HUES48 (cell line): ENCODE measurements around the gene TFB1M.
"Not testable (repeated sequence)": the region's sequence is repeated elsewhere in the genome, so short reads cannot be mapped to it uniquely, and the experiment has no call there.

Experiments
- H3K27ac ChIP-seq: one replicate; pipeline ENCODE4 v1.7.0; 2013; ENCODE audit warnings: low read depth, low read length, inconsistent platforms
- H3K27me3 ChIP-seq: 2 replicates; pipeline ENCODE4 v1.6.1; 2013; ENCODE audit warnings: mild to moderate bottlenecking, low read length; ENCODE audit not compliant: control insufficient read depth, insufficient read depth
- H3K36me3 ChIP-seq: 2 replicates; pipeline ENCODE4 v1.6.1; 2013; ENCODE audit warnings: low read length; ENCODE audit not compliant: control insufficient read depth, insufficient read depth
- H3K4me1 ChIP-seq: 2 replicates; pipeline ENCODE4 v1.6.1; 2013; ENCODE audit warnings: mild to moderate bottlenecking, low read length; ENCODE audit not compliant: control insufficient read depth, insufficient read depth
- H3K4me3 ChIP-seq: 2 replicates; pipeline ENCODE4 v1.5.1; 2013; ENCODE audit warnings: mild to moderate bottlenecking, low read depth, low read length
- H3K9ac ChIP-seq: 2 replicates; pipeline ENCODE4 v1.6.1; 2013; ENCODE audit warnings: mild to moderate bottlenecking, low read depth, low read length, moderate library complexity
- H3K9me3 ChIP-seq: 2 replicates; pipeline ENCODE4 v1.6.1; 2013; ENCODE audit warnings: low read length; ENCODE audit not compliant: control insufficient read depth, insufficient read depth

Gene TFB1M

DNA sequence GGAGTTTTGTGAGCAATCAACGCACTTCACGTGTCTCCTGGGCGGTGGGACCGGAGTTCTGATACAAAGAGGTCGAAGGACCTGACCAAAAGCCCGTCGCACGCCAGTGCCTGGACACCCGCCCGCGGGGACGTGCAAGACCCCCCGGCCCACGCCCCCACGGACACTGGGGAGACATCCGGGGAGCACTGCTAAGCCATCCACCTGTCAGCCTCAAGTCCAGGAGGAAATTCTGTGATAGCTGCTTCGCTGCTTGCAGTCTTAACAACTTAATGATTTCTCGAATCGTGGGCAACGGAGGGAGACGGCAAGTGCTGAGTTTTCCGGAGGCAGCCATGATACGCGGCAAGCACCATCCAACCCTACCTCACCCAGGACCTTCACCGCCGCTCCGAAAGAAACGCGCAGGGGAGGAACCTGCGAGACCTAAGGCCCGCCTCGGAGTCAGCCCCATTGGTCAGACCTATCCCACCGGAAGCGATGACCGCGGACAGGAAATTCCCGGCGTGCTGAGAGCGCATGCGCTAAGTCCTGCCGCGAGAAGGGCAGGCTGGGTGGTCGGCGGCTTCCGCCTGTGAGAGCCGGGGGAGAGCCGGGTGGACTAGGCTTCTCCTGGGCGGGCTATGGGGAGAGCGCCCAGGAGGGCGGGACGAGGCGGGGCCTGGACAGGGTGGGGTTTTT lies at the start of gene TFB1M:
TSS of gene TFB1M (minus strand) at position 393 of the 681 bp plus-strand sequence. CDS start at position 337, 56 bp downstream.
- peak within 1 kb of the TSS; percentile 92 for H3K4me3 ChIP-seq
- peaks cover 8% of the 10 kb centered on the region for H3K4me1 ChIP-seq
- peaks cover 35% of the 10 kb centered on the region for H3K36me3 ChIP-seq
- H3K27me3 ChIP-seq = no peaks in the 10 kb centered on the region
- H3K9me3 ChIP-seq = no peaks in the 10 kb centered on the region
- peak within 1 kb of the TSS; percentile 96 for H3K27ac ChIP-seq
- peak within 1 kb of the TSS; percentile 90 for H3K9ac ChIP-seq

DNA sequence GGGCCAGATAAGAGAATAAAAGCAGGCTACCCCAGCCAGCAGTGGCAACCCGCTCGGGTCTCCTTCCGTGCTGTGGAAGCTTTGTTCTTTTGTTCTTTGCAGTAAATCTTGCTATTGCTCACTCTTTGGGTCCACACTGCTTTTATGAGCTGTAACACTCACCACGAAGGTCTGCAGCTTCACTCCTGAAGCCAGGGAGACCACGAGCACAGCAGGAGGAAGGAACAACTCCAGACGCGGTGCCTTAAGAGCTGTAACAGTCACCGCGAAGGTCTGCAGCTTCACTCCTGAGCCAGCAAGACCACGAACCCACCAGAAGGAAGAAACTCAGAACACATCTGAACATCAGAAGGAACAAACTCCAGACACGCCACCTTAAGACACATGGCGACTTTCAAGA lies 49.7 kb upstream of the TFB1M start:
- H3K27ac ChIP-seq = not testable (repeated sequence)

DNA sequence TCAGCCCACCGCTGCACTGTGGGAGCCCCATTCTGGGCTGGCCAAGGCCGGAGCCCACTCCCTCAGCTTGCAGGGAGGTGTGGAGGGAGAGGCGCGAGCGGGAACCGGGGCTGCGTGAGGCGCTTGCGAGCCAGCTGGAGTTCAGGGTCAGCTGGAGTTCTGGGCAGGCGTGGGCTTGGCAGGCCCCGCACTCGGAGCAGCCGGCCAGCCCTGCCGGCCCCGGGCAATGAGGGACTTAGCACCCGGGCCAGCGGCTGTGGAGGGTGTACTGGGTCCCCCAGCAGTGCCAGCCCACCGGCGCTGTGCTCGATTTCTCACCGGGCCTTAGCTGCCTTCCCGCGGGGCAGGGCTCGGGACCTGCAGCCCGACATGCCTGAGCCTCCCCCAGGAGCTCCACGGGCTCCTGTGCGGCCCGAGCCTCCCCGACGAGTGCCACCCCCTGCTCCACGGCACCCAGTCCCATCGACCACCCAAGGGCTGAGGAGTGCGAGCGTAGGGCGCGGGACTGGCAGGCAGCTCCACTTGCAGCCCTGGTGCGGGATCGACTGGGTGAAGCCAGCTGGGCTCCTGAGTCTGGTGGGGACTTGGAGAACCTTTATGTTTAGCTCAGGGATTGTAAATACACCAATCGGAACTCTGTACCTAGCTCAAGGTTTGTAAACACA lies 48.8 kb upstream of the TFB1M start:
- H3K4me3 ChIP-seq, H3K9ac ChIP-seq, H3K9me3 ChIP-seq, H3K36me3 ChIP-seq, H3K4me1 ChIP-seq, H3K27ac ChIP-seq, H3K27me3 ChIP-seq: not testable (repeated sequence)

More for the DNA sequence above, 49.7 kb upstream of the TFB1M start:
- not testable (repeated sequence) for H3K4me1 ChIP-seq, H3K9me3 ChIP-seq, H3K36me3 ChIP-seq, H3K27me3 ChIP-seq, H3K9ac ChIP-seq, H3K4me3 ChIP-seq

DNA sequence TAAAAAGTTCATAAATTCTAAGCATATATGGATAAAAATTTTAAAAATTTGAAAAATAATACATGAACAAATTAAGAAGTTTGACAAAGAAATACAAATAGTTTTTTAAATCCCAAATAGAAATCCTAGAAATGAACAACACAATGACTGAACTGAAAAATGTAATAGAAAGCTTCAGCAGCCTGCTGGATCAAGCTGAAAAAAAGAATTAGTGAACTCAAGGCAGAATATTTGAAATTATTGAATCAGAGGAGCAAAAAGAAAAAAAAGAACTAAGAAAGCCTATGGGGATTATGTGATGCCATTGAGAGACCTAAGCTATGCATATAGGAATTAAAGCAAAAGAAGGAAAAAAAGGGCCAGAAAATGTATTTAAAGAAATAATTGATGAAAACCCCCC lies 39.9 kb upstream of the TFB1M start:
- no peaks in the 10 kb centered on the region for H3K4me1 ChIP-seq
- H3K9me3 ChIP-seq = peaks cover 2% of the 10 kb centered on the region; the same call in 1 of the 2 replicates
- H3K27me3 ChIP-seq = no peaks in the 10 kb centered on the region
- H3K4me3 ChIP-seq = no peak overlapping the region
- H3K27ac ChIP-seq = no peak overlapping the region
- H3K9ac ChIP-seq = no peak overlapping the region
- H3K36me3 ChIP-seq = no peaks in the 10 kb centered on the region

DNA sequence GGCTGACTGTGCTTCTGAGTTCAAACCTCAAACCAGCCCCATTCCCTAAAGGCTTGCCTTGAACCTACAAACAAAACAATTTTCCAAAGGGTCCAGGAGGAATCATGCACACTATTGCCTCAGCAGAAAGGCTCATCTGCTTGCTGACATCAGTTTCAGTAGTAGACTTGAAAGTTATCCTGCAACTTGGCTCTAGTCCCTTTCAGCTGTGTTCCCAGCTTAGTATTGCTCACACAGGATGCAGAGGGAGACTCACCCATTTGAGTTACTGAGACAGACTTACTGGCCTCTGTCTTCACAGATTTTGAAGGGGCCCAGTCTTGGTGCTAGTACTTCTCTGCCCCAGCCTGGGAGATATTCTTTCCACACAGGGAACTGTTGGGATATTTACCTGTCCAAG lies 38.5 kb upstream of the TFB1M start:
- Histone ChIP-seq H3K9ac (no peak overlapping the region), H3K9me3 (peaks cover 2% of the 10 kb centered on the region; the same call in 1 of the 2 replicates), H3K36me3 (no peaks in the 10 kb centered on the region), H3K4me3 (no peak overlapping the region), H3K27me3 (no peaks in the 10 kb centered on the region), H3K4me1 (no peaks in the 10 kb centered on the region), H3K27ac (no peak overlapping the region)

DNA sequence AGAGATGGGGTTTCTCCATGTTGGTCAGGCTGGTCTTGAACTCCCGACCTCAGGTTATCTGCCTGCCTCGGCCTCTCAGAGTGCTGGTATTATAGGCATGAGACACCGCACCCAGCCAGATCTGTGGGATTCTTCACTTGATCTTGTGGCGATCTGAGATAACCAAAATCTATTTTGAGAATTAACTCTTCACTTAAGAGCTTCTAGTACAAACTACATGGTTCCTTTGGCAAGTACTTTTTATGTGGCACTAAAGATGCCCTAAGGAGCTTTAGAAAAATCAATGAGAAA lies 37.8 kb upstream of the TFB1M start:
- Histone ChIP-seq H3K36me3 (no peaks in the 10 kb centered on the region), H3K4me1 (no peaks in the 10 kb centered on the region), H3K27ac (no peak overlapping the region), H3K9me3 (peaks cover 2% of the 10 kb centered on the region; the same call in 1 of the 2 replicates), H3K4me3 (no peak overlapping the region), H3K9ac (no peak overlapping the region), H3K27me3 (no peaks in the 10 kb centered on the region)

DNA sequence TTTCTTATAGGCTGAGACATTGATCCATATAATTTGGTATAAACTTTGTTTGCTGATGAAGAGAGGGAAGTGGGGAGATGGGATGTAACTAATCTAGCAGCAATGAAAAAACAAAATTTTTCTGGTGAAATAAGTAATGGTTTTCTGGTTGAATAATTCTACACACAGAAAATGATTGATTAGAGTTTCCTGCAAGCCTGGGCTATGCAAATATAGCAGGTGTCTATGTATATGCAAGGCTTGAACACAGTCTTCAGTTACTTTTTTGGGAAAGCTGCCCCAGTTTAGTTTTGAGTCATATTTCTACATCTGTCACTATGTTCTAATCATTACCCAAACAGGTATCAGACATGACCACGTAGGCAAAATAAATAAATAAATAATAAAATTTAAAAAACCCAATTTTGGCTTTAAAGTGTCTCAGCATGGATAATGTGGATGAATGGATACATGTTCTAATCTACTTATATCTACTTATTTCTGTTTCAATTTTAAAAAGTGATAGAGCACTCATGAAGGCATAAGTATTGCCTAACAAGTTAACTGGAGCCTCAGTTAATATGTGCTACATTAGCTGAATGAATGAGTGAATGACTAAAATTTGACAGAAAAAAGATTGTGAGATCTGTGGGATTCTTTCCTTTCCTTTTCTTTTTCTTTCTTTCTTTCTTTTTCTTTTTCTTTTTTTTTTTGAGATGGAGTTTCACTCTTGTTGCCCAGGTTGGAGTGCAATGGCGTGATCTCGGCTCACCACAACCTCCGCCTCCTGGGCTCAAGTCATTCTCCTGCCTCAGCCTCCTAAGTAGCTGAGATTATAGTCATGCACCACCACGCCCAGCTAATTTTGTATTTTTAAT lies 37.2 kb upstream of the TFB1M start:
- Histone ChIP-seq H3K9ac (no peak overlapping the region), H3K4me3 (no peak overlapping the region), H3K36me3 (no peaks in the 10 kb centered on the region), H3K27me3 (no peaks in the 10 kb centered on the region), H3K9me3 (peaks cover 2% of the 10 kb centered on the region; the same call in 1 of the 2 replicates), H3K4me1 (no peaks in the 10 kb centered on the region), H3K27ac (no peak overlapping the region)

DNA sequence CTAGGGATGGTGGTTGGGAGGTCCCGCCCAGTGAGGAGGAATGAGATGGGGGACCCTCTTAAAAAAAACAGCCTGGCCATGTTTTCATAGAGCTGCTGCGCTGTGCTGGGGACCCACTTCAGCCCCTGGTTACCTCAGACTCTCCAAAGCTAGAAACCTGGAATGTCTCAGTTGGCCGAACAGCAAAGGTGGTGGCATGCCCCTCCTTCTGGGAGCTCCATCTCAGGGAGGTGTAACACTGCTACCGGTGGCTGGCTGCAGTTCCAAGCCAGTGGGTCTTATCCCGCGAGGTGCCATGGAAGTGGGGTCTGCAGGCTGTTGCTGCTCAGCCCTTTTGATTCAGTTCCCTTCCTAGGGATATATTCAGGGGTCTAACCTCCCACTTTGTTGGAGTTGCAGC lies 35.7 kb upstream of the TFB1M start:
- Histone ChIP-seq H3K9me3 (peaks cover 2% of the 10 kb centered on the region; the same call in 1 of the 2 replicates), H3K36me3 (no peaks in the 10 kb centered on the region), H3K9ac (no peak overlapping the region), H3K4me3 (no peak overlapping the region), H3K27me3 (no peaks in the 10 kb centered on the region), H3K27ac (no peak overlapping the region), H3K4me1 (no peaks in the 10 kb centered on the region)

DNA sequence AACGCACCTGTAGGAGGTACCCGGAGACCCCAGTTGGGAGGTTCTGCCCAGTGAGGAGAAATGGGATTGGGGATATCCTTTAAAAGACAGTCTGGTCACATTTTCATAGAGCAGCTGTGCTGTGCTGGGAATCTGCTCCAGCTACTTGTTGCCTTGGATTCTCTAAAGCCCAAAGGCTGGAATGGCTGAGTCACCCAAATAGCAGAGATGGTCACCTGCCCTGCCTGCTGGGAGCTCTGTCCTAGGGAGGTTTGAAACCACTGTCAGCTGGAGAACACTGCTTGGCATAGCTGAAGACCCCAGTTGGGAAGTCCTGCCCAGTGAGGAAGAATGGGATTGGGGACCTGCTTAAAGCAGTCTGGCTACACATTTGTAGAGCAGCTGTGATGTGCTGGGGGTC lies 34.8 kb upstream of the TFB1M start:
- Histone ChIP-seq H3K36me3 (no peaks in the 10 kb centered on the region), H3K9me3 (no peaks in the 10 kb centered on the region), H3K27ac (no peak overlapping the region), H3K4me3 (no peak overlapping the region), H3K4me1 (no peaks in the 10 kb centered on the region), H3K27me3 (no peaks in the 10 kb centered on the region), H3K9ac (no peak overlapping the region)

DNA sequence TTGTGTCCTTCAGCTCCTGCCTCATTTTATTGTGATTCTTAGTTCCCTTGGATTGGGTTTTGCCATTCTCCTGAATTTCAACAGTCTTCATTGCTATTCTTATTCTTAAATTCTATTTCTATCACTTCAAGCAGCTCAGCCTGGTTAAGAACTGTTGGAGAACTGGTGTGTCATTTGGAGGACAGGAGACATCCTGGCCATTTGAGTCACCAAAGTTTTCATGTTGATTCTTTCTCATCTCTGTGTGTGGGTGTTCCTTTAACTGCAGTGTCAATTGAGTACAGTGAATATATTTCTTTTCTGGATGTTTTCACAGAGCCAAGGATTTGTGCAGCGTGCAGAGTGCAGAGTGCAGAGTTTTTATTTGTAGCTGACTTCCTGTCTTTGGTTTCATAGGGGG lies 33.5 kb upstream of the TFB1M start:
- Histone ChIP-seq H3K4me3 (no peak overlapping the region), H3K9ac (no peak overlapping the region), H3K36me3 (no peaks in the 10 kb centered on the region), H3K27me3 (no peaks in the 10 kb centered on the region), H3K27ac (no peak overlapping the region), H3K9me3 (no peaks in the 10 kb centered on the region), H3K4me1 (no peaks in the 10 kb centered on the region)

DNA sequence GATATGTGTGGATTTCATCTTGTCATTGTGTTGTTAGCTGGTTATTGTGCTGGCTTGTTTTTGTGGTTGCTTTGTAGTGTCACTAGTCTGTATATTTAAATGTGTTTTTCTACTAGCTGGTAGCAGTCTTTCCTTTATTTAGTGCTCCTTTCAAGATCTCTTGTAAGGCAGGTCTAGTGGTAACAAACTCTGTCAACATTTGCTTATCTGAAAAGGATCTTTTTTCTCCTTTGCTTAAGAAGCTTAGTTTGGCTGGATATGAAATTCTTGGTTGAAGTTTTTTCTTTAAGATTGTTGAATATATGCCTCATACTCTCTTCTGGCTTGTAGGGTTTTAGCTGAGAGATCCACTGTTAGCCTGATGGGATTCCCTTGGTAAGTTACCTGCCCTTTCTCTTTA lies 32.7 kb upstream of the TFB1M start:
- Histone ChIP-seq H3K27ac (no peak overlapping the region), H3K9ac (no peak overlapping the region), H3K4me1 (no peaks in the 10 kb centered on the region), H3K36me3 (no peaks in the 10 kb centered on the region), H3K4me3 (no peak overlapping the region), H3K9me3 (no peaks in the 10 kb centered on the region), H3K27me3 (no peaks in the 10 kb centered on the region)
